GM18907 (cell line): ENCODE data around the gene KLHL2.
"Not testable (repeated sequence)": the region's sequence is repeated elsewhere in the genome, so short reads cannot be mapped to it uniquely, and the experiment has no call there.

Source experiments
- ATAC-seq: cut with Tn5 transposase; IDR thresholded peaks from one replicate; pipeline ENCODE4 v1.9.1; 2021; ENCODE audit warnings: mild to moderate bottlenecking, moderate library complexity; ENCODE audit not compliant: unreplicated experiment

KLHL2 gene

DNA sequence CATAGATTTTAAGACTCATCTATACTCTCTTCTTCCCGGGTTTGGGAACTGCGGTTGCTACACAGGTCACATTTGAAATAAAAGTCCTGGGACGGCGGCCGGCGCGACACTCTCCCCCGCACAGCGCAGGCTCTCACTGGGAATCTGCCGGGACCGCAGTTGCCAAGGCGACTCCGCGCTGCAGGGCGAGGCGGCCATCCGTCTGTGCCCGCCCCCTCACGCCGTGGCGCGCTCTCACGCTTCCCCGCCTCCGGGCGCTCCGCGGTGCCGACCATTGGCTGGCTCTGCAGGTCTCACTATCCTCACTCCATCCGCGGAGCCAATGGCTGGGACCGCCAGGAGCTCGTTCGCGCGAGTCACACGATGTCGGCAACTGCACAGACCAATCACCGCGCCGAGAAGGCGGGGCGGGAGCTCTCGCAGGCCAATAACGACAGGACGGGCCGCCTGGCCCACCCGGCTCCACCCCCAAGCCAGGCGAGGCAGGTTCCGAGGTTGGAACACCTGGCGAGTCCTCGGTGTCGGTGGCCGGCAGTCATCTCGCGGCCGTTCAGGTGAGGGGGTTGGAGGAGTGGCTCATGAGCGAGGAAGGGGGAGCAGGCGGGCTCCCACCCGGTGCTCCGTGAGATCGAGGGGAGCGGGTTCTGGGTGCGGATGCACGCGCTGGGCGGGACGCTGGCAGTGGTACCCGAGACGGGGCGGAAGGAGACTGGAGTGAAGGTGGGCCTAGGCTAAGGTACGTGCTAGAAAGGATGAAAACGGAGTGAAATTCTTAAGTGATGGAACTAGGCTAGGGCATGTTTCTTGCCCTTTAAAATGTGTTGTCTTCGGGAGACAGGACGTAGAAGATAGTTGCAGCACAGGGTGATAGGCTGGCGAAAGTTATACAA lies 120.1 kb downstream of the KLHL2 start, which contains the start of gene MSMO1:
TSS of gene MSMO1 (plus strand) at position 459 of the 890 bp plus-strand sequence. CDS start 5,702 bp downstream, outside the sequence.
- ATAC-seq: peak; percentile 99

- no peak for ATAC-seq
Observed at GRCh38 chr4:165328101-165328425, 120.7 kb downstream of the KLHL2 start.

DNA sequence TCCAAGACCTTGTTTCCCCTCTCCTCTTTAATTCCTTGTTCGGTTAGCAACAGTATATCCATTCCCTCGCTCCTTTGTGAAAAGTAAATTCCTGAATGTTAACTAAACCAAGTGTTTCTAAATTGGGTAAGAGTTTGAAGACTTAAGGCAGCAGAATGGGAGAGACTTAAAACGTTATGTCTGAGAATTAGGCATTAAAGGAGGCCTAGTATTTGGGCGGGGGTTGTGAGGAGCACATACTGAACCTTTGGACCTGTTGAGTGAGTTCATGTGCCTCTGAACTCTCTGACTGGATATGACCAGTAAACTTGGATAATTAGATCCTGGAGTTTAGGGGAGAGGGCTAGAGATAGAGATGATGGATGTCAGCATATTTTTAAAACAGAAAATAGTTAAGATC lies 121.3 kb downstream of the KLHL2 start:
- no peak for ATAC-seq

GRCh38 chr4:165330071-165330470 lies 122.7 kb downstream of the KLHL2 start:
- no peak for ATAC-seq

DNA sequence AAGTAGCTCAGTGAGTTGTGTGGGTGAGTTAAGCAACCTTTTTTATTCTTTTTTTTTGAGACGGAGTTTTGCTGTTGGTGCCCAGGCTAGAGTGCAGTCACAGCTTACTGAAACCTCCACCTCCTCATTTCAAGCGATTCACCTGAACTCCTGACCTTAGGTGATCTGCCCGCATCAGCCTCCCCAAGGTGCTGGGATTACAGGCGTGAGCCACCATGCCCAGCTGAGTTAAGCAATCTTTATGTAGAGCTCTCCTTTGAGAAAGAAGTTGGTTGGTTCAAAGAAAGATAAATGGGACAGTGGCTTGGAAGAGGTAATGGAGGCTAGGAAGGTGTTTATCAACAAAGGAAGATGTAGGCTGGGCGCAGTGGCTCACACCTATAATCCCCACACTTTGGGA lies 123.3 kb downstream of the KLHL2 start:
- no peak for ATAC-seq

- ATAC-seq: no peak
Observed at GRCh38 chr4:165331359-165331758, 124.0 kb downstream of the KLHL2 start.

- ATAC-seq: no peak
Observed at GRCh38 chr4:165331823-165332222, 124.5 kb downstream of the KLHL2 start.

DNA sequence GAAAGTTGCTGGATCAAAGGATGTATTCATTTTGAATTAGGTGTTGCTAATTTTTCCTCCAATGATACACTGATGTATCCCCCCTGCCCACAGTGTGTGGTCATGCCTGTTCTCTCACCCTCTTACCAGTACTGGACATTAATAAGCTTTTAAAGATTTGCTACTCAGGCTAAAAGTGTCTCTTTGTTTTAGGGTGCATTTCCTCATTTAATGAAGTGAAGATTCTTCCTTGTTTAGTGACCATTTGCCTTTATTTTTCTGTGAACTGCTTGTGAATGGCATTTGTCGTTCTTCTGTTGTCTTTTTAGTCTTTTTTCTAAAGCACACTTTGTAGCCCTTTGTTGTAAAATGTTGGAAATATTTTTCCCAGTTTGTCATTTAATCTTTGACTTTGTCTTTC lies 125.1 kb downstream of the KLHL2 start:
- ATAC-seq: no peak

- ATAC-seq: no peak
Observed at GRCh38 chr4:165335163-165335703, 127.9 kb downstream of the KLHL2 start.

- ATAC-seq: no peak
Observed at GRCh38 chr4:165336743-165337142, 129.4 kb downstream of the KLHL2 start.

- not testable (repeated sequence) for ATAC-seq
Observed at GRCh38 chr4:165342340-165342739, 135.0 kb downstream of the KLHL2 start.

- ATAC-seq: no peak
Observed at GRCh38 chr4:165343353-165344191, 136.2 kb downstream of the KLHL2 start.

DNA sequence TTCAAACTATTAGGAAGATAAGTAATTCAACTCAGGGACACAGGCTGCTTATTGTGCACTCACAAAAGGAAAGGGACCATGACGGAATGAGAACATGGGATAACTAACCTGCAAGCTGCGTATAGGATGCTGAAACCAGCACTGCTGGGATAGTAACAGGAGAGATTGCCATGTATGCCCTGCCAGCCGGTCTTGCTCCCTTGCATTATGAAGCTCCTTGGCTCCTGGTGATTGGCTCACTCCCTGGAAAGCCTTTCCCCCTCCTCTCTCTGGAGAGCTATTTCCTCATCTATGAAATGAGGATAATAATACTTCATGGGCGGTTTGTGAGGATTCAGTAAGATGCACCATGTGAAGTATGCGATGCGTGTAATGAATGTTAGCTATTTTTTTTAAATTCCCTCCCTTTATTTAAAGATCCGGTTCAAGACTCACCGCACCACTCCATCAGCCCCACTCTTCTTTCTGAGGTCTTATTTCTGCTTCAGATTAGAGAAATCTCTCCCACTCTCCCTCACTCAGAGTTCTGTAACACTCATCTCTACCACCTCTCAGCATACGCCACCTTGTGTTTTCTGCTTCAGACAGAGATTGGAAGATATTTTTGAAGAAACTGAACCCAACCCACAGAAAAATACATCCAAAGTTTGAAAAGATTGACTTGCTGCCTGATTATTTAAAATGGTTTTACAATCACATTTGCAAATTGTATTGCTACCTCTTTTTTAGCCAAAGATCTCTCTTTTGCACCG lies 138.5 kb downstream of the KLHL2 start:
- no peak for ATAC-seq

- ATAC-seq: no peak
Observed at GRCh38 chr4:165347647-165348569, 140.5 kb downstream of the KLHL2 start.

DNA sequence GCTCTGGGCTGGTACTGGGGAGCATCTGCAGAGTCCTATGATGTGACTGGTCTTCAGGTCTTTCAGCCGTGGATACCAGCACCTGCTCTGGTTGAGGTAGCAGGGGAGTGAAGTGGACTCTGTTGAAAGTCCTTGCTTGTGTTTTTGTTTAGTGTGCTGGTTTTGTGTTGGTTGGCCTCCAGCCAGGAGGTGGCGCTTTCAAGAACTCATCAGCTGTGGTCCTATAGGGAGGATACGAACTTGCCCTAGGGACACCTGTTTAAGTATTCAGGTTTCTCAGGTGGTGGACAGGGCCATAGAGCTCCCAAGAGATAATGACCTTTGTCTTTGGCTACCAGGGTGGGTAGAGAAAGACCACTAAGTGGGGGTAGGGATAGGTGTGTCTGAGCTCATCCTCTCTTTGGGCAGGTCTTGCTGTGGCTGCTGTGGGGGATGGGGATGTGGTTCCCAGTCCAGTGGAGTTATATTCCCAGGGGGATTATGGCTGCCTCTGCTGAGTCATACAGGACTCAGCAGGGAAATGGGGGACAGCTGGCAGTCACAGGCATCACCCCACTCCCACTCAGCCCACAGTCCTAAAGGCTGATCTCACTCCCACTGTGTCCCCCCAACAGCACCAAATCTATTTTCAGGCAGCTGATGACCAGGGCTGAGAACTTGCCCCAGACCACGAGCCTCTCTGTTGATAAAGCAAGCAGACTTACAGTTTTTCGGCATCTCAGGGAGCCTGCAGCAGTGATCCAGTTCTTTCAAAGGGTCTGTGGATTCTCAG lies 144.2 kb downstream of the KLHL2 start:
- no peak for ATAC-seq

DNA sequence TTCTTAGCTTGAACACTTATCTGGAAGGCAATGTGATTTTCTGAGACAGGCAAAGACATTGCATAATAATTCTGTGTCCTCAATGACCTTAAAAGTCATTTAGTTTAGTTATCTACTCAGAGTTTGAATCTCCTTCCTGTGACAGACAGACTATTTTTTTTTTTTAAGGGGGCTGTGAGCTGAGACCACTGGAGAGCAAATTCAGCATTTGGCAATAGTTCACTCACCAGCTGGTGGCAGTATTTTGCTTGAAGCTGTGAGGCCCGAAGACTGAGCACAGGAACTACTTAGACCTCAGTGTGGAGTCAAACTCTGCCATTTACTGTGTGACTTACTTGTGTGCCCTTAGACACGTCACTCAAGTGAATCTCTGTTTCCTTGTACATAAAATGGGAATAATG lies 148.5 kb downstream of the KLHL2 start:
- ATAC-seq: peak; percentile 71

GRCh38 chr4:165359506-165359905 lies 152.1 kb downstream of the KLHL2 start:
- peak; percentile 66 for ATAC-seq

GRCh38 chr4:165360041-165360695 lies 152.8 kb downstream of the KLHL2 start:
- no peak for ATAC-seq
